ENCODE measurements around the gene NEURL1B.
"Not testable (repeated sequence)": the region's sequence is repeated elsewhere in the genome, so short reads cannot be mapped to it uniquely, and the experiment has no call there.

The NEURL1B gene, protein sequence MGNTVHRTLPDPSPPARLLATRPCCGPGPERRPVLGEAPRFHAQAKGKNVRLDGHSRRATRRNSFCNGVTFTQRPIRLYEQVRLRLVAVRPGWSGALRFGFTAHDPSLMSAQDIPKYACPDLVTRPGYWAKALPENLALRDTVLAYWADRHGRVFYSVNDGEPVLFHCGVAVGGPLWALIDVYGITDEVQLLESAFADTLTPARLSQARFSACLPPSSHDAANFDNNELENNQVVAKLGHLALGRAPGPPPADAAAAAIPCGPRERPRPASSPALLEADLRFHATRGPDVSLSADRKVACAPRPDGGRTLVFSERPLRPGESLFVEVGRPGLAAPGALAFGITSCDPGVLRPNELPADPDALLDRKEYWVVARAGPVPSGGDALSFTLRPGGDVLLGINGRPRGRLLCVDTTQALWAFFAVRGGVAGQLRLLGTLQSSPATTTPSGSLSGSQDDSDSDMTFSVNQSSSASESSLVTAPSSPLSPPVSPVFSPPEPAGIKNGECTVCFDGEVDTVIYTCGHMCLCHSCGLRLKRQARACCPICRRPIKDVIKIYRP

GRCh38 chr5:172640822-172641358 is at the start of gene NEURL1B:
NEURL1B (plus strand) TSS chr5:172641263; CDS start chr5:172641407, 144 bp downstream.
- DNase-seq (ENCODE audit: low read depth in 3 of 3): peak in 2 of 3 experiments; percentile 18 to 60

- DNase-seq (ENCODE audit: low read depth in 3 of 3): no peak
Measured at GRCh38 chr5:172591636-172592035, 49.4 kb upstream of the NEURL1B start.

DNA sequence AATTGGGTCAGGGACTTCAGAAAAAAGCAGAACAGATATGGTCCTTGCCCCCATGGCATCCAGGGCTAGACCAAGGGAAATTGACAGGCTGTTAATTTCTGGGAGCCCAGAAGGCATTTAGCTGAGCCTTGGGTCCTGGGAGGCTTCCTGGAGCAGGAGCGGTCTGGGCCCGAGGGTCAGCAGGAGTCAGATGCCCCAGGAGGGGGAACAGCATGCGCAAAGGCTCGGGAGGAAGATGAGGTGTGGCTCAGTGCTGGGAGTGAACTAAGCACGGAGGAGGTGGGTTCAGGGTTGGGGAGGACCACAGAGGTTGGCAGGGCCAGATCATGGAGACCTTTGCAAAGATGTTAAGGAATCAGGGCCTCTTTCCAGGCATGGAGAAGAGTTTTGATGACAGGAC is 48.2 kb upstream of the NEURL1B start:
- no peak for DNase-seq (ENCODE audit: low read depth in 3 of 3)

- no peak for DNase-seq (ENCODE audit: low read depth in 3 of 3)
Measured at GRCh38 chr5:172593306-172593705, 47.8 kb upstream of the NEURL1B start.

GRCh38 chr5:172593721-172594235 is 47.3 kb upstream of the NEURL1B start:
- no peak for DNase-seq (ENCODE audit: low read depth in 3 of 3)

DNA sequence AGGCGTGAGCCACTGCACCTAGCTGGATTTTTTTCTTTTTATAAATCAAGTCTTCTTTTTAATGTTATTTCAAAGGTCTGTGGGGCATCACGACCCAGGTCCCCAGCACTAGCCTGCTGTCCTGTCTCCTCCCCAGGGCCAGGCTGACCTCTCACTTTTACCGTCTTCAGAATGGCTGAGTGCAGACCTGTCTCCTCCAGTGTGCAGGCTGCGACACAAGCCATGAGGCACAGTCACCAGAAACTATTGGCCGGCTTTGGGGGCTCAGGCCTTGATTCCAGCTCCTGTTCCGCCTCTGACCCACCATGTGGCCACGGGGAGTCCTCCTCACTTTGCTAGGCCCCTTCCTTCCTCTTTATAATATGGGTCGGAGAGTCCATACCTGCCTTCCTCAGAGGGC is 46.6 kb upstream of the NEURL1B start:
- no peak for DNase-seq (ENCODE audit: low read depth in 3 of 3)

- no peak for DNase-seq (ENCODE audit: low read depth in 3 of 3)
Measured at GRCh38 chr5:172594867-172595466, 46.1 kb upstream of the NEURL1B start.

DNA sequence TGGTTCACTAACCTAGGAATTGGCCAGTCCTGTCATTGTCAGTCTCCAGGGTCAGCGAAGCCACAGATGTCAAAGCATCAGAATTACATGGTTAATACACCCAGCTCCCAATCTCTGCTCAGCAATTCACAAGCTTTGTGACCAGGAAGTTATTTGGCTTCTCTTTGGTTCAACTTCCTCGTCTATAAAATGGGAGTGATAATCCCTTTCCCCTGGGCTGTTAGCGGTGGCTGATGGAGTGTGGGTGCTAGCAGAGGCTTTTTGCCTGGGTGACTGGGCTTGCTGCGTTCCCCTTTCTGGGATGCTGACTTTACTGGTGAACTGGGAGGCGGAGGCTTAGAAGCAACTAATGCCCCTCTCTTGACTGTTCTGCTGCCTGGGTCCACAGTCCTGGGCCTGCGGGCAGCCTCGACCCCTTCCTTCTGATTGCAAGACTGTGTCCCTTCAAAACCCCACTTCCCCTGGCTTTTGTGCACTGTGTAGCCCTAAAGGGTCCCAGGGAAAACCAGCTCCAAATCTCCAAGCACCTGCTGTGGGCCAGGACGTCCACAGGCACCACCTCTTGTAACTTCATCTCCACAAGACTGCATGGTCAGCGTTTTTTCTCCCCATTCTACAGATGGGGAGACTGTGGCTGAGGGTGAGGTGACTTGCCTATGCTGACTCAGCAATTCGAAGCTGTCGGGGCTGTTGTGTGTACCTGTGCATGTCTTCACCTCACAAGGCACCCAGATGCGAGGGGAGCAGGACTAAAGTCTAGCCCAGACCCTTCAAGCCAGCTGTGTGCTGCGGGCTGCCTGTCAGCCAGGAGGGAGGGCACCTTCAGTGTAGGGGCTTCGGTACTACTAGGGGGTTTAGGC is 45.2 kb upstream of the NEURL1B start:
- DNase-seq (ENCODE audit: low read depth in 3 of 3): no peak

DNA sequence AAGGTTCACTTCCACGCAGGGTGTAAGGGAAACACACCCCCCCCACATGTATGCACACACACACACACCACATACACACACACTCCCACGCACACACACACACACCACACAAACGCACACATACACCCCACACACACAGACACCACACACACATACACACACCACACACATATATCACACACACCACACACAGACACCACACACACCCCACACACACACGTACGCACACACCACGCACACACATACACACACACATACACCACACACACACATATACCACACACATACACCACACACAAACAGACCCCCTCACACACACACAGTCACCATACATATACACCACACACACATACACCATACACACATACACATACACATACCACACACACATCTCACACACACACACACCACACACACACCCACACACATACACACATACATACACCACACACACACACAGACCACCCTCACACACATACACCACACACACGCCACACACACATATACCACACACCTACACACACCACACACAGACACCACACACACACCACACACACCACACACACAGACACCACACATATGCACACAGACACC is 44.3 kb upstream of the NEURL1B start:
- no peak for DNase-seq (ENCODE audit: low read depth in 3 of 3)

GRCh38 chr5:172597755-172598155 is 43.3 kb upstream of the NEURL1B start:
- no peak for DNase-seq (ENCODE audit: low read depth in 3 of 3)

- no peak for DNase-seq (ENCODE audit: low read depth in 3 of 3)
Measured at GRCh38 chr5:172598251-172599203, 42.5 kb upstream of the NEURL1B start.

DNA sequence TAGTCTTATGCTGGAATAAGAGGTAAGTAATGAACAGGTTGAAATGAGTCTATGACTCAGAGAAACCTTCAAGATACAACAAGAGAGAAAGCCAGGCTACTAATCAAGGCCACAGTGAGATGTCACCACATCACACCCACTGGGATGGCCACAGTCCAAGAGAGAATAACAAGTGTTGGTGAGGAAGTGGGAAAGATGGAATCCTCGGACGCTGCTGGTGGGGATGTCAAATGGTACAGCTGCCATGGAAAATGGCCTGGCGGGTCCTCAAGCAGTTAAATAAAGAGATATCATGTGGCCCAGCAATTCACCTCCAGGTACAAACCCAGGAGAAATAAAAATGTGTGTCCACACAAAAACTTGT is 41.9 kb upstream of the NEURL1B start:
- DNase-seq (ENCODE audit: low read depth in 3 of 3): no peak

- DNase-seq (ENCODE audit: low read depth in 3 of 3): no peak
Measured at GRCh38 chr5:172600571-172600970, 40.5 kb upstream of the NEURL1B start.

GRCh38 chr5:172601576-172601975 is 39.5 kb upstream of the NEURL1B start:
- not testable (repeated sequence) for DNase-seq (ENCODE audit: low read depth in 3 of 3)

DNA sequence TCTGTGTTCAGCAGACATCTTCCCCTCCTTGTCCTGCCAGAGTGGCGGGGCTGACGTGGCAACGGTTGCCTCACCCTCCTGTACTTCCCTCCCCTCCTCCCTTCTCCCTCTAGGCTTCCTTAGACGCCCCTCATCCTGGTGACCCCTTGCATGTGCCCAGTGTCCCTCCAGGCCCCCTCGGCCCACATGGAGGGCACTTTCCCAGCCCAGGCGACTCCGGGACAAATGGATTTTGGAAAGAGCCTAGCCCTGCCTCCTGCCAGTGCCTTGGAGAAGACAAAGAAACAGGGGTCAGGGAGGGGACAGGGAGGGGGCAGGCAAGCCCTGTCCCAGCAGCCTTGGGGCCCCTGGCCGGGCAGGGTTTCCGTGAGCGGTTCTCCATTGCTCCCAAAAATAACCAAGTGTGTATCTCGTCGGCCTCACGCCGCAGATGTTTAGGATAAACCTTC is 38.3 kb upstream of the NEURL1B start:
- no peak for DNase-seq (ENCODE audit: low read depth in 3 of 3)

DNA sequence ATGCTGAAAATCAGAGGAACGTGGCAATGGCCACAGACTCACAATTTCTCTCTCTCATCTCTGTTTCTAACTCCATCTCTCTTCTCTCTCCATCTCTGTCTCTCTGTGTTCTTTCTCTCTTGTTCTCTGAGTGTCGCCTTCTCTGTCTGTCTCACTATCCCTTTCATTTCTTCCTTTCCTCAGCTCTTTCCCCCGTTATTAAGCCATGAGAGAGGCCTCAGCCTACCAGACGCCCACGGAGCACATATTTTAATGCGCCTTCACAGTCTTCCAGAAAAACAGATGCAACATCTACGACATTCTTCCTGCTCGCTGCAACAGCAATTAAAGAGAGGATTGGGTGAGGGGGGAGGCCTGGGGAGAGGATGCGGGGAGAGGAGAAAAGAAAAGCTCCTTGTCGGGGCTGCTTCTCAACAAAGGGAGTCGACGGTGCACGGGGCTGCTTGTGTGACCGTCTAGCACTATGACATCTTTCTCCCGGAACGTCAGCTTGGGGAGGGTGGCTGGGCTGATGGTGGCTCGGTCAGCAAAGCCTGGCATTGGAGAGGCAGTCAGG is 37.7 kb upstream of the NEURL1B start:
- DNase-seq (ENCODE audit: low read depth in 3 of 3): no peak

DNA sequence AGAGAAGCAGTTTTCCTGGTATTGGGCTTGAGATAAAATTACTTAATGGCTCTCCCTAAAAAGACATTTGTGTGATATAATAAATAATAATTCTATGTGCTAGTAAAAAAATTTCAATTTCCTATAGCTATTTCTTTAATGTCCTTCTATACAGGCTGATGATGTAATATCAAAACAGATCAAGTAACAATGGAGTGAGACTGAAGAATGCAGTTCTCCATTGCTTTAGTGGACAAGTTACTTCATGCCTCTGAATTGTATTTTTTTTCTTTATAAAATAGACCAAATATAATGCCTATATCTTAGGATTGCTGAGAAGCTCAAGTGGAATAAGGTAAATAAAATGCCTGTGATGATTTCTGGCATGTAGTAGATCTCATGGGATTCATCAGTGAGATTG is 35.6 kb upstream of the NEURL1B start:
- DNase-seq (ENCODE audit: low read depth in 3 of 3): no peak

DNA sequence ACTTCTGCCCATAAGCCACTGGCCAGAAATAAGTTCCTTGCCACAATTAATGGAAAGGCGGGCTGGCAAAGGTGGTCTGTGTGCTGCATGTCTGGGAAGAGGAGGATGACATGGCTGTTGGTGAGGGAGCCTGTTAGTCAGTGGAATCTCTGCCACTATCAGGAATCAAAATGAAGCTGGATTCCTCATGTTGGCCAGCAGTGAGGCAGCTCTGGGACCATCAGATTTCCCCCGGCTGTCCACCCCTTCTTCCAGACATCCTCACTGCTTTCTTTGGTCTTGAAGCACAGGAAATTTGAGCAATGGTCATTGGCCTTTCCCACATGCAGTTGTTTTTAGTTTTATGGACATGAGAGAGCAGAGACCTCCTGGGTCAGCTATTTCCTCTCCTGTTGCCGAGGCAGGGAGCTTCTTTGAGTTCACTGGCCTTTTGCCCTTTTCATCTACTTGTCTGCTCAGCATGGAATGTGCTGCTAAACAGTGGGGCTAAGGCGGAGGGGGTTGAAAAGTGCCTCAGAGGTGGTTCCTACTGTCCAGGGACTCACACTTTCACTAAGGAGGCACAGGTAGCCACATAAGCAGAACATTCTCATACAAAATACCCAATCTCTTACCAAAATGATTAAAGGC is 34.8 kb upstream of the NEURL1B start:
- no peak for DNase-seq (ENCODE audit: low read depth in 3 of 3)

- no peak for DNase-seq (ENCODE audit: low read depth in 3 of 3)
Measured at GRCh38 chr5:172607213-172607793, 33.8 kb upstream of the NEURL1B start.
